Middle frontal gyrus (tissue), 1 donor: ENCODE data around the gene PLCXD1.
"Not testable (repeated sequence)": the region's sequence is repeated elsewhere in the genome, so short reads cannot be mapped to it uniquely, and the experiment has no call there.

Experiments
- DNase-seq: peaks from one replicate; pipeline ENCODE4 v3.0.0-alpha.2; 2015; ENCODE audit warnings: low spot score; ENCODE audit errors: extremely low spot score

PLCXD1 gene

DNA sequence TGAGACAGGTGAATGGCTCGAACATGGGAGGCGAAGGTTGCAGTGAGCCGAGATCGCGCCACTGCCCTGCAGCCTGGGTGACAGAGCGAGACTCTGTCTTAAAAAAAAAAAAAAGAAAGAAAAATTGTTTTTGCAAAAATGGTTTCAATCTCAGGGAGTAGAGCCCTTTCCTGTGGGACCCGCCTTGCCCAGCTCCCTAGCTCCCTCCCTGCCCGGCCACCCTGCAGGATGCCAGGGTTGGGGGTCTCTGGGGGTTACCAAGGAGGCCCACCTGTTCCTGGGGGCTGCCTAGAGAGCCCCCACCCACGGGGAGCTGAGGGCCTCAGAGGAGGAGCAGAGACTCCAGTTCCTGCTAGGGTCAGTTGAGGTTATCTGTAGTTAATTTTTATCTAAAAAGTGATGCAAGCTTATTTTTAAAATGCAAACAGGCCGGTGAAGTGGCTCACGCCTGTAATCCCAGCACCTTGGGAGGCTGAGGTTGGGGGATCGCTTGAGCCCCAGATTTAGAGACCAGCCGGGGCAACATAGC lies 18.7 kb upstream of the PLCXD1 start:
- no peak for DNase-seq

DNA sequence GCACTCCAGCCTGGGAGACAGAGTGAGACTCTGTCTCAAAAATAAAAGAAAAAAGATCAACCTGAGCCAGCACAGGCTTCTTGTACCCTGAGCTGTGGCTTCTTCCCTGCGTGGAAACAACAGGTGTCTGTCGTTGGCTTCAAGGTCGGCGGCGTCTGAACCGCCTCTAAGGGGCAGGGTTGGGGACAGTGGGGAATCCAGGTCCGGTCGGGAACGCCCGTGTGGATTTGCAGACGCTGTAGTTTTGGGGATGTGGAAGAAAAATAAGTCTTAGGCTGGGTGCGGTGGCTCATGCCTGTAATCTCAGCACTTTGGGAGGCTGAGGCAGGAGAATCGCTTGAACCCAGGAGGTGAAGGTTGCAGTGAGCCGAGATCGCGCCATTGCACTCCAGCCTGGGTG lies 17.2 kb upstream of the PLCXD1 start:
- not testable (repeated sequence) for DNase-seq

DNA sequence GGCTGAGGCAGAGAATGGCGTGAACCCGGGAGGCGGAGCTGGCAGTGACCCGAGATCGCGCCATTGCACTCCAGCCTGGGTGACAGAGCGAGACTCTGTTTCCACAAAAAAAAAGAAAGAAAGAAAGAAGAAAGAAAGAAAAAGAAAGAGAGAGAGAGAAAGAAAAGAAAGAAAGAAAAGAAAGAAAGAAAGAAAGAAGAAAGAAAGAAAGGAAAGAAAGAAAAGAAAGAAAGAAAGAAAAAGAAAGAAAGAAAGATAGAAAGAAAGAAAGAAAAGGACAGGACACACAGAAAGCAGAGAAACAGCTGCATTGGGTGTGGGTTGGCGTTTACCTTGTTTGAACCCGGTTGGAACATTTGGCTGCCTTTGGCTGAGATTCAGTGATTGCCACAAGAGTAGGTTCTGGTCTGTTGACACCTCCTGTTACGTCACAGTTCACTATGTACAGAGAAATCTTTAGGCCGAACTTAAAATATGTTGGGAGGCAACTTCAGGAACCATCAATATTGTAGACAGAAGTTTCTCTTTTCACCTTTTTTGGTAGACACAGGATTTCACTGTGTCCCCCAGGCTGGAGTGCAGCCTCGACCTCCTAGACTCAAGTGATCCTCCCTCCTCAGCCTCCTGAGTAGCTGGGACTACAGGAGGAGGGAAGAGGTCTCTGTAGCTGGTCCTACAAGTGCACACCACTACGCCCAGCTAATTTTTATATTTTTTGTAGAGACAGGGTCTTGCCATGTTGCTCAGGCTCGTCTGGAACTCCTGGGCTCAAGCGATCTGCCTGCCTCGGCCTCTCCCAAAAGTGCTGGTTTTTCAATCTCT lies 16.3 kb upstream of the PLCXD1 start:
- DNase-seq = no peak

DNA sequence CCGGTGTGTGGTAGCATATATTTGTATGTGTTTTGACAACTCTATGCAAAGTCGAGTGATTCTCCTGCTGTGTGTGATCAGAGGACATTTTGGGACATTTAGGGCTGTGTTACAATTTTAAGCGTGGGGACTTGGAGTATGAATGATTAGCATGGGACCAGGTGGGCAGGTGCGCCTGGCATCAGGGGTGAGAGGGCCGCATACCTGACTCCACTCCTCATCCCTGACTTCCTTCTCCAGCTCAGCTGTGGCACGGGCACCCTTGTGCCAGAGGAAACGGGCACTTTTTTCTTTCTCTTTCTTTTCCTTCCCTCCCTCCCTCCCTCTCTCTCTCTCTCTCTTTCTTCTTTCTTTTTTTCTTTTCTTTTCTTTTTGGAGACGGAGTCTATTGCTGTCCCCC lies 15.7 kb upstream of the PLCXD1 start:
- no peak for DNase-seq

DNA sequence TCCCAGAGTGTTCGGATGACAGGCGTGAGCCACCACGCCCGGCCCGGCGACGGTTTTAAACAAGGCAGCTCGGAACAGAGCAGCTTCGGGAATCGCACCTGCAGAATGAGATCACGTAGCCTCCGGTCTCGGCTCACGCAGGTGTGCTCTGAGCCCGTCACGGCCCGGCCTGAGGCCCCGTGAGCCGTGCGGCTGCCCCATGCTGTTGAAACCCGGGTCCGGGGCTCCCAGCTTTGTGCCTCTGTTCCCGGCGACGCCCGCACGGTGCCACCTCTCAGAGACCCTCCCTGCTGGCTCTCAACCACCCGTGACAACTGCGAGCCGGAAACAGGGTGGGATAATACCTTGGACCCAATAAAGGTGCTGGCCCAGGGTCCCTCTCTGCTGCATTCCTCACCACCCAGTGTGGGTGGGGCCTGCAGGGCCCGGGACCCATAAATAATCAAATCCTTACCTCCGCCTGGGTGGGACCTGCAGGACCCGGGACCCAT lies 13.4 kb upstream of the PLCXD1 start:
- DNase-seq = no peak

DNA sequence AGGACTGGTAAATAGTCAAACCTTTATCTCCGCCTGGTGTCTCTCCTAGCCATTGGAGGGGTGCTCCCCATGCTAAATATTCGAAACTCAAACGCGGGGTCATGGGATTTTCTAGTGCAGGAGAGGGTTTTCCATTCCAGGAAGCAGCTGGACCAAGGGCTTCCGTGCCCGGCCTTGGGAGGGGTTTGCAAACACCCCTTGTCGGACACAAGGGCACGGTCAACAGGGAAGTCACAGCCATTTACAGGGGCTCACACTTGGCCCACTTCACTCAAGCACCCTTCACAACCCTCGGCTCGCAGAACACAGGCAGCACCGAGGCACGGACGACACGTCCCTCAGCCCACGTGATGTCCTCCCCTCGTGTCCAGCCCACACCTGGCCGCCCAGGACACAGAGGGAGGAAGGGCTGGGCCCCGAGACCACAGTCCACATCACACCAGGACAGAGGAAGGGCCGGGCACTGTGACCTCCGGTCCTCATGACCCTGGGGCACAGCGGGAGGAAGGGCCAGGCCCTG lies 10.3 kb upstream of the PLCXD1 start:
- no peak for DNase-seq

DNA sequence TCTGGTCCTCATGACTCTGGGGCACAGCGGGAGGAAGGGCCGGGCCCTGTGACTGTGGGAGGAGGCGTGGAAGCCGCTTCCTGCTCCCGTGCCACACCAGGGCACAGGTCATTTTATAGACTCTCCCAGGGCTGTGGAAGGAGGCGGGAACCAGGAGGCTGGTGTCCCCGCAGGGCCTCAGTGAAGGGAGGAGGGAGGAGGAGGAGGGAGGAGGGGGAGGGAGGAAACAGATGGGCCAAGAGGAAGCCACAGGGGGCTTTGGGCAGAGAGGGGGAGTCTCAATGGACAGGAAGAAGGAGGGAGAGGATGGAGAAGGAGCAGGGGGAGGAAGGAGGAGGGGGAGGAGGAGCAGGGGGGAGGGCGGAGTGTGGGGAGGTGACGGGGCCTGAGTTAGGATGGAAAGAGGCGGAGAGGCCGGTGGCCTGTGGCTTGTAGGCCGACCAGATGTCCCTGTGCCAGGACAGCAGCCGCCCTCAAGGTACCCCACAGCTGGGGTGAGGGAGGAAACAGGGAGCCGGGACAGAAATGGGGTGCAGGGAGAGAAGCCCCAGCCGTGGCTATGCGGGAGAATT lies 6.2 kb upstream of the PLCXD1 start:
- DNase-seq = no peak

DNA sequence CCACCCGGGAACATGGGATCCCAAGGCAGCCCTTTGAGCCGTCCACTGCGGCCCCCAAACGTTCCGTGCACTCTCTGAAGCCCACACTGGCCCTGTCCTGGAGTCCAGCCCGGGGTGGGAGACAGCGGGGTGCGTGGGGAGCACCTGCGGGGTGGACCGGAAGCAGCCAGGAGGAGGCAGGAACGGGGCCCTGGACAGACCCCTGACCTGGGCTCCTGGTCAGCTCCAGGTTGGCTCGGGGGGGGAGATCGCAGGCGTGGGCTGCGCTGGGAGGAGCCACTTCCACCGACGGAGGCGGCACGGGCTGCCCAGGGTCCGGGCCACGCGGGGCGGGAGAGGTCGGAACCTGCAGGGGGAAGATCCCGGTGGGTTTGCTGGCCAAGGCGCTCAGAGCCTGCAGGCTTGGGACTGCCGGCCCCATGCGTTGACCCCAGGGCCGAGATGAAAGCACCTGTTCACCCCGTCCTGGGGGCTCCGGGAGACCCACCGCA lies 5.7 kb upstream of the PLCXD1 start:
- DNase-seq = no peak

DNA sequence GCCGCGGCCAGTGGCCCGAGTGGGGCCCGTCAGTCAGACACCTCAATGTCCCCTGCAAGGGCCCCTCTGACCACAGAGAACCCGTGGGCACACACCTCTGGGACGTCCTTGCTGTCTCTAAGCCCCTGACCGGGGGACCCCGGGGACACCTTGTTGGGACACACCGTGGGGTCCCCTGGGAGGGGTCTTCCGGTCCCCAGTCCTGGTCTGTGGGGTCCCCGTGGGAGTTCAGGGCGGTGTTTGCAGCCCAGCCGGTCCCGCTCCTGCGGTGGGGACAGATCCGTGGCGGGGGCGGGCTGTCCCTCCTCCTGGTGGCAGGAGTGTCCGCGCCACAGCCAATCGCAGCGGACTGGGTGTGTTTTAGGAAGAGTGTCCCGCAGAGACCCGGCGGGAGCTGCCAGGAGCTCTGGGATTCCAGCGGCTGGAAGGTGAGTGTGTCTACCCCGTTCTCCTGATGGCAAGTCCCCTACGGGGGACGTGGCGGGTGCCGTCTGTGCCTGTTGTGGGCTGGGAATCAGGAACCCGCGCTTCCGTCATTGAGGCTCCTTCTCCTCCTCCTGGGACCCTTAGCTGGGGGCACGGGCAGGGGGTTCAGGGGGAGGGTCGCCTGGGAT lies 5.1 kb upstream of the PLCXD1 start:
- peak; percentile 7 for DNase-seq

DNA sequence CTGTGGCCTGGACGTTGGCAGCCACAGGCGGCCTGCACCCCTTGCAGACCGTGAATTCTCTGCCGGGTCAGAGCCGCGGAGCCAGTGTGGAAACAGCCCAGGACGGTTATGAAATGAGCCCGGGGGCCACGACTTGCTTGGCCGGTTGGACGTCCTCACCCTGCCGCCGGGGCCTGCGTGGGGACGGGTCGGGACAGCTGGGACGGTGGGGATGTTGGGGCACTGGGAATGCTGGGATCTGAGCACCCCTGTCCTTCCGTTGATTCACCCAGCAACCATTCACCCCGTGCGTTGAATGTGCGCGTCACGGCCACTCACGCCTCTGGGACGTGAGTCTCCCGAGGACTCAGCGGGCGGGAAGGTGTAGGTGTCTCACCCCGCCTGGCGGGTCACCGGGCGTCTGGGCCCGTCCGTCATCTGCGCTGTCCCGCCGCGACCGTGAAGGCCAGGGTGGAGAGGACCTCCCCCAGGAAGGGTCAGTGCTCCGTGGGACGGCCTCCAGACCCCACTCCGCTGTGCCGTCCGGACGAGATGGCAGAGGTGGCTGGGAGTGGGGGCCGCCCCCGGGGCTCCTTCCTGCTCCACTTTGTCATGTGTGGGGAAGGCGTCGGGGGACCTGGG lies 4.5 kb upstream of the PLCXD1 start:
- no peak for DNase-seq

DNA sequence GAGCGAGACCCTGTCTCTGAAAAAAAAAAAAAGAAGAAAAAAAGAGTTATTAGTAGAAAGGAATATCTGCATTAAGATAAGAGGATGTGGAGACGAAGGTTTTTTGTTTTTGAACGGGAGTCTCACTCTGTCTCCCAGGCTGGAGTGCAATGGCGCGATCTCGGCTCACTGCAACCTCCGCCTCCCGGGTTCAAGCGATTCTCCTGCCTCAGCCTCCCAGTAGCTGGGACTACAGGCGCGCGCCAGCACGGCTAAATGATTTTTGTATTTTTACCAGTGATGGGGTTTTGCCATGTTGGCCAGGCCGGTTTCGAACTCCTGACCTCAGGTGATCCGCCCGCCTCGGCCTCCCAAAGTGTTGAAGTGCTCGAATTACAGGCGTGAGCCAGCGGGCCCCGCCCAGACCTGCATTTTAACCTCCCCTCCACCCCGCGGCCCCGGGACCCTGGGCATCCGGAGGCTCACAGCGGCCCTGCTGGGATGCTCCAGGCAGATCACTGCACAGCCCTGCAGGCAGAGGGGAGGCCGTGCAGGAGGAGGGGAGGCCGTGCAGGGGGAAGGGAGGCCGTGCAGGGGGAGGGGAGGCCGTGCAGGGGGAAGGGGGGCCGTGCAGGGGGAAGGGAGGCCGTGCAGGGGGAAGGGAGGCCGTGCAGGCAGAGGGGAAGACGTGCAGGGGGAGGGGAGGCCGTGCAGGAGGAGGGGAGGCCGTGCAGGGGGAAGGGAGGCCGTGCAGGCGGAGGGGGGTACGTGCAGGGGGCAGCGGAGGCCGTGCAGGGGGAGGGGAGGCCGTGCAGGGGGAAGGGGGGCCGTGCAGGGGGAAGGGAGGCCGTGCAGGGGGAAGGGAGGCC lies 1.2 kb upstream of the PLCXD1 start:
- not testable (repeated sequence) for DNase-seq

DNA sequence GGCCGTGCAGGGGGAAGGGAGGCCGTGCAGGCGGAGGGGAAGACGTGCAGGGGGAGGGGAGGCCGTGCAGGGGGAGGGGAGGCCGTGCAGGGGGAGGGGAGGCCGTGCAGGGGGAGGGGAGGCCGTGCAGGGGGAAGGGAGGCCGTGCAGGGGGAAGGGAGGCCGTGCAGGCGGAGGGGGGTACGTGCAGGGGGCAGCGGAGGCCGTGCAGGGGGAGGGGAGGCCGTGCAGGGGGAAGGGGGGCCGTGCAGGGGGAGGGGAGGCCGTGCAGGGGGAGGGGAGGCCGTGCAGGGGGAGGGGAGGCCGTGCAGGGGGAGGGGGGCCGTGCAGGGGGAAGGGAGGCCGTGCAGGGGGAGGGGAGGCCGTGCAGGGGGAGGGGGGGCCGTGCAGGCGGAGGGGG lies 459 bp upstream of the PLCXD1 start:
- DNase-seq = not testable (repeated sequence)

DNA sequence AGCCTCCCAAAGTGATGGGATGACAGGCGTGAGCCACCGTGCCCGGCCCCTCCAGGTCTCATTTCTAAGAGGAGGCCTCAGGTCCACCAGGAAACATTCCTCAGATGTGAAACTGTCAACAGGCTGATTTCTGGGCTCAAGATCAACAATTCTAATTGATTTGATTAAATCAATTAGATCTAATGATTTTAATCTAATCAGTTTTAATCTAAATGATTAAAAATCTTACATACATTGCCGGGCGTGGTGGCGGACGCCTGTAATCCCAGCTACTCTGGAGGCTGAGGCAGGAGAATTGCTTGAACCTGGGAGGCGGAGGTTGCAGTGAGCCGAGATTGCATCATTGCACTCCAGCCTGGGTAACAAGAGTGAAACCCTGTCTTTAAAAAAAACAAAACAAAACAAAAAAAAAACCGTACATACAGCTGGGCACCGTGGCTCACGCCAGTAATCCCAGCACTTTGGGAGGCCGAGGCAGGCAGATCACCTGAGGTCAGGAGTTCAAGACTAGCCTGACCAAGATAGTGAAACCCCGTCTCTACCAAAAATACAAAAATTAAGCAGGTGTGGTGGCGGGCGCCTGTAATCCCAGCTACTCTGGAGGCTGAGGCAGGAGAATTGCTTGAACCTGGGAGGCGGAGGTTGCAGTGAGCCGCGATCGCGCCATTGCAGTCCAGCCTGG lies 960 bp downstream of the PLCXD1 start:
- DNase-seq = not testable (repeated sequence)

DNA sequence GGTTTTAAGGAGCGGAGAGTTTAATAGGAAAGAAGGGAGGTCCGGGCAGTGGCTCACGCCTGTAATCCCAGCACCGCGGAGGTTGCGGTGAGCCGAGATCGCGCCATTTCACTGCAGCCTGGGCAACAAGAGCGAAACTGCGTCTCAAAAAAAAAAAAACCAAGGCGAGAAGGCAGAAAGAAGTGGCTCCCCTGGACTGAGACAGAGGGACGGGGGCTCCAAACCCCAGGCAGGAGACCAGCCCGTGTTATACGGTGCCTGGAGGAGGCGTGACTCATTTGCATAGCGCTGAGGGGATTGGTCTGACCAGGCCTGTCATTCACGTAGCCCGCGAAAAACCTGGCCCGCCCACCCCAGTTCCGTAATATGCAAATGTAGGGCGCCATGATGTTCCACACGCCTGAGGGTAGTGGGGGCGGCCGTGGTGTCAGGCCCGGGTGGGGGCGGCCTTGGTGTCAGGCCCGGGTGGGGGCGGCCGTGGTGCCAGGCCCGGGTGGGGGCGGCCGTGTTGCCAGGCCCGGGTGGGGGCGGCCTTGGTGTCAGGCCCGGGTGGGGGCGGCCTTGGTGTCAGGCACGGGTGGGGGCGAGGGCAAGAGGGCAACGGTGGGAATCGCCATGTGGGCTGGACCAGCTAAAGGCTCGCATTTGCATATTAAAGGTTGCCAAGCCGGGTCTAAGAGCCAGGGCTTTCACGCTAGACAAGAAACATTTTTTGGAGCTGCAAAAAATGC lies 2.1 kb downstream of the PLCXD1 start:
- DNase-seq = peak; percentile 80

DNA sequence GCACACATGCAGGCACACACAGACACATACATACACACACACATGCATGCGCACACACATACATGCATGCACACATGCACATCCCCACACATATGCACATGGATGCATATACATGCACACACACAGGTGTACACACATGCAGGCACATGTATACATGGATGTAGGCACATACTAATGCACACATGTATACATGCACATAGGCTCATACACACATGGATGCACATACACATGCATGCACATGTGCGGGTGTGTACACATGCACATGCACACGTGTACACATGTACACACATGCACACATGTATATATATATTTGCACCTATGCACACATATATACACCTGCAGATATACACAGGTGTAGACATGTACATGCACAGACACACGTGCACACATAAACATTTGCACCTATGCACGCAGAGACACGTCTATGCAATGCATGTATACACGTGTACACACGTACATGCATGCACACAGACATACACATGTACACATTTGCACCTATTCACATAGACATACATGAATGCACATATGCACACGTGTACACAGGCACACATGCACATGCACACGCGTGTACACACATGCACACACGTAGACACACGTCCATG lies 4.0 kb downstream of the PLCXD1 start:
- DNase-seq = no peak

DNA sequence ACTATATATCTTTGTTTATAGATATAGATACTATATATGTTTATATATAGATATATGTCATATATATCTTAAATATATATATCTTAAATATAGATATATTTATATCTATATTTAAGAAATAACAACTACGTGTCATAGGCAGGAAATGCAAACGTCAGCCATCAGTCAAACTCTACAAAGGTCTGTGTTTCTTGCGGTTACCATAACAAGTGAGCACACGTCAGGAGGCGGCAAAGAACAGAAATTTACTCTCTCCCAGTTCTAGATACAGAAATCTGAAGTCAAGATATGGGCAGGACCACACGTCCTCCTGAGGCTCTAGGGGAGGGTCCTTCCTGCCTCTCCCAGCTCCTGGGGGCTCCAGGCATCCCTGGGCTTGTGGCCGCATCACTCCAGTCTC lies 6.5 kb downstream of the PLCXD1 start:
- no peak for DNase-seq

DNA sequence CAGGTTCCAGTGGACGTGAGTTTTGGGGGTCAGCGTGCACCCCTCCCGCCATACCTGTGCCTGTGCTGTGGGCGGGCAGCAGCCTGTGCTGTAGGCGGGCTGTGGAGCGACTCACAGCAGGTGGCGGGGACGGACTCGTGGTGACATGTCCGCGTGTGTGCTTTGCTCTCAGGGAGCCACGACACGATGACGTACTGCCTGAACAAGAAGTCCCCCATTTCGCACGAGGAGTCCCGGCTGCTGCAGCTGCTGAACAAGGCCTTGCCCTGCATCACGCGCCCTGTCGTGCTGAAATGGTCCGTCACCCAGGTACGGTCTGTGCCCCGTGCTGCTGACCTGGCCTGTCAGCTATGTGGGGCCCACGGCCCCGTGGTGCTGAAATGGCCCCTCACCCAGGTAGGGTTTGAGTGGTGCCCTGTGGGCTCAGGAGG lies 7.4 kb downstream of the PLCXD1 start:
- no peak for DNase-seq

DNA sequence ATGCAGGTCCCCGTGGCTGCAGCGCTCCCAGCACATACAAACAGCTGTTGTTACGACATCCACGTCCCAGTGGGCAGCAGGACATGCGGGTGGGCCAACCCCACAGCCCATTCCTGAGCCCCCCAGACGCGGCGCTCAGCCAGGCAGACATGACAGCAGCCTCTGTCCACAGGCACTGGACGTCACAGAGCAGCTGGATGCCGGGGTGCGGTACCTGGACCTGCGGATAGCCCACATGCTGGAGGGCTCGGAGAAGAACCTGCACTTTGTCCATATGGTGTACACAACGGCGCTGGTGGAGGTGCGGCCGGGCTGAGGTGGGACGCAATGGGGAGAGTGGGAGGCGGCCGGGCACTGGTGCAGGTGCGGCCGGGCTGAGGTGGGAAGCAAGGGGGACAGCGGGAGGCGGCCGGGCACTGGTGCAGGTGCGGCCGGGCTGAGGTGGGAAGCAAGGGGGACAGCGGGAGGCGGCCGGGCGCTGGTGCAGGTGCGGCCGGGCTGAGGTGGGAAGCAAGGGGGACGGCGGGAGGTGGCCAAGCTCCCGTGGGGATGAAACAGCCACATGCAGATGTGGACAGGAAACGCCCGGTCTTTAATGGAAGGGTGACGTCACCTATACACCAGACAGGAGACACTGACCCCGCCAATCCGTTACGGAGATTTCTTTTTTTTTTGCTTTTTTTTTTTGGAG lies 9.4 kb downstream of the PLCXD1 start:
- no peak for DNase-seq
